Activated T-cell treated with anti-CD3 and anti-CD28 coated beads for 1 hour (primary cell): ENCODE results near the gene ZNF627.
A peak's percentile ranks its signal among the peaks of the same experiment; 100 is the strongest.
"Not testable (repeated sequence)": the region's sequence is repeated elsewhere in the genome, so short reads cannot be mapped to it uniquely, and the experiment has no call there.

Experiments
- DNase-seq: peaks from one replicate; pipeline ENCODE4 v3.0.0-alpha.2; 2020; ENCODE audit warnings: low read depth

ZNF627 gene

GRCh38 chr19:11624069-11624463 lies 26.8 kb downstream of the ZNF627 start:
- DNase-seq = no peak

- no peak for DNase-seq
Measured at GRCh38 chr19:11626252-11626651, 29.0 kb downstream of the ZNF627 start.

- DNase-seq = no peak
Measured at GRCh38 chr19:11633223-11633622, 35.9 kb downstream of the ZNF627 start.

- DNase-seq = not testable (repeated sequence)
Measured at GRCh38 chr19:11634018-11634662, 36.9 kb downstream of the ZNF627 start.

GRCh38 chr19:11639245-11639601 lies 41.9 kb downstream of the ZNF627 start:
- DNase-seq = no peak

GRCh38 chr19:11639602-11640471 lies 42.6 kb downstream of the ZNF627 start:
- DNase-seq = peak; percentile 77

- no peak for DNase-seq
Measured at GRCh38 chr19:11641244-11641643, 44.0 kb downstream of the ZNF627 start.

GRCh38 chr19:11642902-11643301 lies 45.6 kb downstream of the ZNF627 start:
- no peak for DNase-seq

- no peak for DNase-seq
Measured at GRCh38 chr19:11649941-11650340, 52.7 kb downstream of the ZNF627 start.

GRCh38 chr19:11651062-11651461 lies 53.8 kb downstream of the ZNF627 start:
- no peak for DNase-seq

GRCh38 chr19:11652056-11652455 lies 54.8 kb downstream of the ZNF627 start:
- DNase-seq = no peak

- no peak for DNase-seq
Measured at GRCh38 chr19:11652492-11652891, 55.2 kb downstream of the ZNF627 start.

- DNase-seq = no peak
Measured at GRCh38 chr19:11656535-11656934, 59.3 kb downstream of the ZNF627 start.

GRCh38 chr19:11657307-11657706 lies 60.0 kb downstream of the ZNF627 start:
- DNase-seq = no peak

- DNase-seq = no peak
Measured at GRCh38 chr19:11658970-11659369, 61.7 kb downstream of the ZNF627 start.

- no peak for DNase-seq
Measured at GRCh38 chr19:11659612-11660011, 62.3 kb downstream of the ZNF627 start.

- no peak for DNase-seq
Measured at GRCh38 chr19:11662278-11662677, 65.0 kb downstream of the ZNF627 start.

- DNase-seq = no peak
Measured at GRCh38 chr19:11663181-11663591, 65.9 kb downstream of the ZNF627 start.
